NCI-H524 (cell line): ENCODE results near the gene IFNG.

ENCODE experiments used
- DNase-seq, 2 experiments: peaks; one replicate each; lab custom pipeline; 2025; lab: John Stamatoyannopoulos, UW

The IFNG gene

DNA sequence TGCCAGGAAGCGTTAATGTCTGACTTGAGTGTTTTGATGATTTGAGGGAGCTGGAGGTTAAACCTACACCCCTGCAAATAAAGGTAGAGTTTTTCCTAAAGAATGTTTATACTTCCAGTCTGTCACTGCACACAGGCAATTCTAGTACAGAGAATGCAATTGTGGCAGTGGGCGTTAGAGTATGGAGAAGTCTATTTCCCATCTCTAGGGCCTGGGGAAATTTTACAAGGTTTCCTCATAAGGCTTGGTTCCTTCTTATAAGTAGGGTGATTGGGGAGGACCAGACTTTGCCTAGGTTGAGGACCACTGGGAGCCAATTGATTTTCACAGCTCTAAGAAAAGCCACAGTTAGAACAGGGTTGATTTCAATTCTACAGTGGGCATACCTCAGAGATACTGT is 44.3 kb downstream of the IFNG start:
- no peak for DNase-seq

GRCh38 chr12:68114606-68115005 is 44.9 kb downstream of the IFNG start:
- peak in 1 of 2 experiments; percentile 68 for DNase-seq

- peak in 1 of 2 experiments; percentile 5 for DNase-seq
These were observed 45.9 kb downstream of the IFNG start for GRCh38 chr12:68113644-68114043.

- no peak for DNase-seq
These were observed 47.5 kb downstream of the IFNG start for GRCh38 chr12:68111995-68112394.

DNA sequence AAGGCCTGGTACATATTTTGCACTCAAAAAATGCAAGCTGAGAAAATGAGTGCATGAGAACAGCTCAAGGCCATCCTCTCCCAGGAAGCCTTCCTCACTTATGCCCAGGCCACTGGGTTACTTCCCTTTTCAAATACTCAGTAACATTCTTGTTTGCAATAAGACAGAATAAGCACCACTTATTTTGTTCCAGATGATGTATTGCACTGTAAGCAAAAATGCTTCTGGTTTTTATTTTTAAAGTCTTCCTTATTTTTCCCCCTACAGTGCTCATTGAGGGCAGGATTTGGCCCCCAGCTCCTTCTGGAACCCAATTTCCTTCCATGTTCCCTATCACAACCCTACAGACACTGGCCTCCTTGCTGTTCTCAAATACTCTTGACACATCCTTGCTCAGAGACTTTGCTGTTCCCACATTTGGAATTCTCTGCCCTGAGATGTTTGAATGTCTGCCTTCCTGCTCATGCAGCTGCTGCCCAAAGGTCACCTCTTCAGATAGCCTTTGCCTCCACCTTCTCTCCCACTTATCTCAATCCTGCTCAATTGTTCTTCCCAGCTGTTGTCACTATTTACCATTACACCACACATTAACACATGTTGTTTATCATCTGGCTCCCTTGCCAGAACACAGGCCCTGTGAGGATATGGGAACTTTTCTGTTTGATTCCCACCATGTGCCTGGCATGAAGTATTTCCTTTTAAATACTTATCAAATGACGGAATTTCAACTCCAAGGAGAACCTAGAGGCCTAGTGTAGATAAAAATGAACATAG is 49.9 kb downstream of the IFNG start:
- DNase-seq, result no peak

GRCh38 chr12:68109001-68109400 is 50.5 kb downstream of the IFNG start:
- DNase-seq, result no peak

DNA sequence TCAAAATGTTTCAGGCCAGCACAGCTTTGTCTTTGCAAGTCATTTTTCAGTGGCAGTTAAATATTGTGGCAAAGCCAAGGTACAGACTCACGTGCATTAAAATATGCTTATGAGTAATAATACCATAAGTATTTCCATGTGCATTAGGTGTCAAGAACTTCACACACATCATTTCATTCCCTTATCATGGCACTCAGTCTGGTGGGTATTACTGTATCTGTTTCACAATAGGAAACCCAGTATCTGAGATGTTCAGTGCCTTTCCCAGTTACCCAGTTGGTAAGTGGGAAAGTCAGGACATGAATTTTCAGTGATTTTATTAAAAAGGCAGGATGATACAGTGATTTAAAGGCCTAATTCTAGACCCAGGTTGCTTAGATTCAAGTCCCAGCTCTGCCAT is 52.9 kb downstream of the IFNG start:
- no peak for DNase-seq

DNA sequence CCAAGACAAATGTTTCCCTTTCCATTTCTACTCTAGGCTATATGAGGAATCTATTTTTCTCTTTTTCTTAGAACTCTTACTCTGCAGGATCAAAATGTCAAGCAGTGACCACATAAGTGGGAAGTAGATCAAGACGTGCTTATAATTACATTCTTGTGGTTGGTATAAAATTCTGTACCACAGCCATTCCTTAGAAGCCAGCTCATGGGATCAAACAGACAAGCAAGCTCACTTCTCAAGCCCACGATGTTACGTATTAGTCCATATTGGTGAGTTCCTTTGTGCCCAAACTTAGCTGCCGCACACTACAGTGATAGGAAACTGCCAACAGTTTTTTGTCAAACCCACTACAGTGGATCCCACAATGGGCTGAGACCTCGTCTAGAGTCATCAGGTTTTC is 53.4 kb downstream of the IFNG start:
- DNase-seq, result no peak
